ENCODE data around the gene AIMP1. TPM values are rescaled to one million over a fixed set of nuclear protein-coding genes. Genes with fewer than 3 reads are reported as not detected.

Gene AIMP1
- total and polyA plus RNA-seq, 9 donors, result 19.7 to 46.5 (median 39.4) TPM

GRCh38 chr4:106287353-106287969, 28.9 kb upstream of the AIMP1 start:
- Histone ChIP-seq H3K27me3 (no peaks in the 10 kb centered on the region), H3K4me1 (ENCODE audit: insufficient read depth) (no peaks in the 10 kb centered on the region), H3K4me3 (no peak overlapping the region), H3K36me3 (no peaks in the 10 kb centered on the region), H3K9me3 (no peaks in the 10 kb centered on the region), H3K27ac (no peak overlapping the region)
- intact Hi-C loops (cut with DNase I), result no loop called here
- TF ChIP-seq EP300 (IDR thresholded peaks at IDR 0.05) (no peak), CTCF (IDR thresholded peaks at IDR 0.05) (no peak), POLR2A (IDR thresholded peaks at IDR 0.05) (no peak)
- no peak for DNase-seq

GRCh38 chr4:106289737-106290136, 26.6 kb upstream of the AIMP1 start:
- no peak for DNase-seq
- no peaks in the 10 kb centered on the region for H3K36me3 ChIP-seq
- H3K4me1 ChIP-seq (ENCODE audit: insufficient read depth), result no peaks in the 10 kb centered on the region
- no peak overlapping the region for H3K4me3 ChIP-seq
- intact Hi-C loops (cut with DNase I), result no loop called here
- TF ChIP-seq POLR2A (IDR thresholded peaks at IDR 0.05), result no peak
- TF ChIP-seq EP300 (IDR thresholded peaks at IDR 0.05), result no peak
- no peak for TF ChIP-seq CTCF (IDR thresholded peaks at IDR 0.05)
- WGBS, 3 donors, result 86 to 96% (median 88%) methylated on average over 2 of the region's 2 CpGs
- H3K27ac ChIP-seq, result no peak overlapping the region
- no peaks in the 10 kb centered on the region for H3K27me3 ChIP-seq
- H3K9me3 ChIP-seq, result no peaks in the 10 kb centered on the region

GRCh38 chr4:106291678-106292077, 24.7 kb upstream of the AIMP1 start:
- H3K9me3 ChIP-seq, result no peaks in the 10 kb centered on the region
- whole genome bisulfite sequencing, 3 donors, result 95 to 98% (median 97%) methylated on average over 5 of the region's 5 CpGs
- H3K36me3 ChIP-seq, result no peaks in the 10 kb centered on the region
- H3K4me1 ChIP-seq (ENCODE audit: insufficient read depth), result no peaks in the 10 kb centered on the region
- no peak overlapping the region for H3K27ac ChIP-seq
- H3K27me3 ChIP-seq, result no peaks in the 10 kb centered on the region
- DNase-seq, result no peak
- TF ChIP-seq EP300 (IDR thresholded peaks at IDR 0.05) (no peak), CTCF (IDR thresholded peaks at IDR 0.05) (no peak), POLR2A (IDR thresholded peaks at IDR 0.05) (no peak)
- H3K4me3 ChIP-seq, result no peak overlapping the region
- intact Hi-C loops (cut with DNase I), result no loop called here

- TF ChIP-seq POLR2A (IDR thresholded peaks at IDR 0.05) (no peak), CTCF (IDR thresholded peaks at IDR 0.05) (no peak), EP300 (IDR thresholded peaks at IDR 0.05) (no peak)
- Histone ChIP-seq H3K4me3 (no peak overlapping the region), H3K36me3 (no peaks in the 10 kb centered on the region), H3K27ac (no peak overlapping the region), H3K4me1 (ENCODE audit: insufficient read depth) (no peaks in the 10 kb centered on the region), H3K27me3 (no peaks in the 10 kb centered on the region), H3K9me3 (no peaks in the 10 kb centered on the region)
- 93 to 98% (median 98%) methylated on average over 10 of the region's 10 CpGs for WGBS, 3 donors
- DNase-seq, result no peak
- intact Hi-C loops (cut with DNase I), result no loop called here
Observed at GRCh38 chr4:106294062-106294461, 22.3 kb upstream of the AIMP1 start.

Measured in ovary (tissue), 9 donors.